Measurements from ENCODE around the gene LRRC4.

Gene LRRC4

GRCh38 chr7:128071376-128071775 is 40.1 kb upstream of the LRRC4 start:
- Mint-ChIP-seq H3K36me3 (ENCODE audit: low read depth) (peaks cover 15% of the 10 kb centered on the region), H3K4me1 (peaks cover 42% of the 10 kb centered on the region), H3K27ac (no peak overlapping the region), H3K27me3 (ENCODE audit: low read depth, poor library complexity) (peaks cover 6% of the 10 kb centered on the region), H3K9me3 (no peaks in the 10 kb centered on the region), H3K4me3 (no peak overlapping the region)
- no peak for TF ChIP-seq CTCF (IDR thresholded peaks at IDR 0.05)
- DNase-seq: no peak

GRCh38 chr7:128069373-128070364 is 38.4 kb upstream of the LRRC4 start:
- peaks cover 15% of the 10 kb centered on the region for H3K36me3 Mint-ChIP-seq (ENCODE audit: low read depth)
- TF ChIP-seq CTCF (IDR thresholded peaks at IDR 0.05): no peak
- H3K27me3 Mint-ChIP-seq (ENCODE audit: low read depth, poor library complexity): peaks cover 3% of the 10 kb centered on the region
- no peaks in the 10 kb centered on the region for H3K9me3 Mint-ChIP-seq
- no peak overlapping the region for H3K4me3 Mint-ChIP-seq
- no peak overlapping the region for H3K27ac Mint-ChIP-seq
- no peak for DNase-seq
- peaks cover 26% of the 10 kb centered on the region for H3K4me1 Mint-ChIP-seq

- peaks cover 15% of the 10 kb centered on the region for H3K36me3 Mint-ChIP-seq (ENCODE audit: low read depth)
- no peak overlapping the region for H3K4me3 Mint-ChIP-seq
- no peak overlapping the region for H3K27ac Mint-ChIP-seq
- H3K9me3 Mint-ChIP-seq: no peaks in the 10 kb centered on the region
- H3K27me3 Mint-ChIP-seq (ENCODE audit: low read depth, poor library complexity): peaks cover 3% of the 10 kb centered on the region
- DNase-seq: no peak
- H3K4me1 Mint-ChIP-seq: peaks cover 17% of the 10 kb centered on the region
- TF ChIP-seq CTCF (IDR thresholded peaks at IDR 0.05): no peak
These were observed 37.5 kb upstream of the LRRC4 start for GRCh38 chr7:128068785-128069184.

GRCh38 chr7:128067983-128068382 is 36.7 kb upstream of the LRRC4 start:
- no peaks in the 10 kb centered on the region for H3K9me3 Mint-ChIP-seq
- TF ChIP-seq CTCF (IDR thresholded peaks at IDR 0.05): no peak
- H3K27ac Mint-ChIP-seq: no peak overlapping the region
- H3K27me3 Mint-ChIP-seq (ENCODE audit: low read depth, poor library complexity): no peaks in the 10 kb centered on the region
- DNase-seq: no peak
- H3K36me3 Mint-ChIP-seq (ENCODE audit: low read depth): peaks cover 15% of the 10 kb centered on the region
- peaks cover 9% of the 10 kb centered on the region for H3K4me1 Mint-ChIP-seq
- no peak overlapping the region for H3K4me3 Mint-ChIP-seq

GRCh38 chr7:128066858-128067257 is 35.6 kb upstream of the LRRC4 start:
- DNase-seq: no peak
- Mint-ChIP-seq H3K27ac (no peak overlapping the region), H3K27me3 (ENCODE audit: low read depth, poor library complexity) (no peaks in the 10 kb centered on the region), H3K4me1 (peaks cover 9% of the 10 kb centered on the region), H3K9me3 (no peaks in the 10 kb centered on the region), H3K4me3 (no peak overlapping the region), H3K36me3 (ENCODE audit: low read depth) (peaks cover 15% of the 10 kb centered on the region)
- no peak for TF ChIP-seq CTCF (IDR thresholded peaks at IDR 0.05)

GRCh38 chr7:128066395-128066794 is 35.2 kb upstream of the LRRC4 start:
- H3K9me3 Mint-ChIP-seq: no peaks in the 10 kb centered on the region
- peaks cover 10% of the 10 kb centered on the region for H3K4me1 Mint-ChIP-seq
- H3K36me3 Mint-ChIP-seq (ENCODE audit: low read depth): peaks cover 13% of the 10 kb centered on the region
- no peak for TF ChIP-seq CTCF (IDR thresholded peaks at IDR 0.05)
- no peak for DNase-seq
- no peak overlapping the region for H3K27ac Mint-ChIP-seq
- no peaks in the 10 kb centered on the region for H3K27me3 Mint-ChIP-seq (ENCODE audit: low read depth, poor library complexity)
- no peak overlapping the region for H3K4me3 Mint-ChIP-seq
